ENCODE measurements around the gene TBXAS1. TPM values are rescaled to one million over a fixed set of nuclear protein-coding genes. Genes with fewer than 3 reads are reported as not detected.

TBXAS1 gene
- polyA plus RNA-seq, 2 of the 4 experiments (the other 2 are of a cell fraction), result 8.8 to 11.6 TPM

- TF ChIP-seq TP53 (CRISPR knock-in tag; IDR thresholded peaks at IDR 0.05), result no peak
Observed at GRCh38 chr7:139791316-139791715, 37.7 kb upstream of the TBXAS1 start (continued).

GRCh38 chr7:139797607-139798006, 31.5 kb upstream of the TBXAS1 start:
- DNase-seq (ENCODE audit: low read depth in 1 of 2, low spot score in 1 of 2), result no peak
- Histone ChIP-seq H3K4me1 (no peaks in the 10 kb centered on the region), H3K27ac (no peak overlapping the region), H3K9me3 (0 out of 3 replicates have a peak, but pooled peaks cover 2% of the 10 kb centered on the region), H3K4me2 (no peak overlapping the region), H3K4me3 (no peak overlapping the region)
- no peak for TF ChIP-seq EHF (CRISPR knock-in tag; IDR thresholded peaks at IDR 0.05)
- TF ChIP-seq HMGXB4 (CRISPR knock-in tag; IDR thresholded peaks at IDR 0.05; ENCODE audit: borderline replicate concordance), result no peak
- no peak for TF ChIP-seq CHD4 (IDR thresholded peaks at IDR 0.05; ENCODE audit: borderline replicate concordance)
- no peak for TF ChIP-seq MYC (IDR thresholded peaks at IDR 0.05; ENCODE audit: borderline replicate concordance, low read length)
- TF ChIP-seq FOSL2 (IDR thresholded peaks at IDR 0.05), result no peak
- TF ChIP-seq FOSL2 (CRISPR knock-in tag; IDR thresholded peaks at IDR 0.05), result no peak
- no peak for TF ChIP-seq E2F6 (IDR thresholded peaks at IDR 0.05; ENCODE audit: borderline replicate concordance, low read depth)
- no peak for TF ChIP-seq ELK1 (IDR thresholded peaks at IDR 0.05; ENCODE audit: low read depth, low read length)
- no peak for TF ChIP-seq CHD2 (IDR thresholded peaks at IDR 0.05; ENCODE audit: low read length, partially characterized antibody)
- no peak for TF ChIP-seq ZSCAN20 (CRISPR knock-in tag; IDR thresholded peaks at IDR 0.05)
- TF ChIP-seq JUN (IDR thresholded peaks at IDR 0.05), result no peak
- TF ChIP-seq KDM5A (IDR thresholded peaks at IDR 0.05), result no peak
- no peak for TF ChIP-seq ATOH8 (CRISPR knock-in tag; IDR thresholded peaks at IDR 0.05; ENCODE audit: low read depth)
- no peak for TF ChIP-seq RAD21 (conservative IDR thresholded peaks at IDR 0.05 in 1 of 2, IDR thresholded peaks at IDR 0.05 in 1 of 2)
- TF ChIP-seq FOSB (CRISPR knock-in tag; IDR thresholded peaks at IDR 0.05), result no peak
- TF ChIP-seq SMC3 (IDR thresholded peaks at IDR 0.05), result no peak
- CTCF ChIA-PET, result interaction anchor here (1.0 to 1.6 kb wide), 2 partner anchors 14 to 46 kb away, joined by 3 to 4 read pairs; no protein-coding TSS in a partner anchor
- WGBS (ENCODE audit: missing lambda C conversion rate), result 83% methylated on average over 2 of the region's 2 CpGs
- POLR2A ChIA-PET, result no interaction called here
- no peak for ATAC-seq
- no peak for FAIRE-seq

GRCh38 chr7:139798221-139798620, 30.8 kb upstream of the TBXAS1 start:
- no peak for ATAC-seq
- ChIA-PET POLR2A (no interaction called here), CTCF (interaction anchor here (1.0 to 1.6 kb wide), 2 partner anchors 14 to 46 kb away, joined by 3 to 4 read pairs; no protein-coding TSS in a partner anchor)
- no peak for FAIRE-seq
- 86% methylated on average over 10 of the region's 10 CpGs for WGBS (ENCODE audit: missing lambda C conversion rate)
- Histone ChIP-seq H3K27ac (no peak overlapping the region), H3K4me2 (no peak overlapping the region), H3K4me1 (no peaks in the 10 kb centered on the region), H3K4me3 (no peak overlapping the region), H3K9me3 (peaks cover 3% of the 10 kb centered on the region; the same call in 2 of the 3 replicates)
- DNase-seq (ENCODE audit: low read depth in 1 of 2, low spot score in 1 of 2), result no peak
- TF ChIP-seq FOXS1 (CRISPR knock-in tag; IDR thresholded peaks at IDR 0.05) (no peak), RARB (CRISPR knock-in tag; IDR thresholded peaks at IDR 0.05) (no peak), JUN (IDR thresholded peaks at IDR 0.05) (no peak), PBX3 (IDR thresholded peaks at IDR 0.05) (no peak), NR3C1 (IDR thresholded peaks at IDR 0.05) (no peak), HOXB5 (CRISPR knock-in tag; IDR thresholded peaks at IDR 0.05) (no peak), EHF (CRISPR knock-in tag; IDR thresholded peaks at IDR 0.05) (no peak), JUNB (IDR thresholded peaks at IDR 0.05) (no peak), RFX5 (IDR thresholded peaks at IDR 0.05) (no peak), CBX8 (IDR thresholded peaks at IDR 0.05) (no peak), BHLHE40 (IDR thresholded peaks at IDR 0.05; ENCODE audit: low read depth, low read length) (no peak), ESRRA (IDR thresholded peaks at IDR 0.05; ENCODE audit: borderline replicate concordance, low read length) (no peak), SMC3 (IDR thresholded peaks at IDR 0.05) (no peak), KDM1A (IDR thresholded peaks at IDR 0.05; ENCODE audit: low read depth) (no peak), RAD21 (conservative IDR thresholded peaks at IDR 0.05 in 1 of 2, IDR thresholded peaks at IDR 0.05 in 1 of 2) (no peak), RNF2 (IDR thresholded peaks at IDR 0.05; ENCODE audit: borderline replicate concordance, low read depth) (no peak), CHD4 (IDR thresholded peaks at IDR 0.05; ENCODE audit: borderline replicate concordance) (no peak), MAX (IDR thresholded peaks at IDR 0.05) (no peak)
